AG10803 (cell line): ENCODE data around the gene KCNN2.

Experiments
- DNase-seq: peaks from one replicate; pipeline ENCODE4 v3.0.0; 2010; ENCODE audit warnings: low read depth
- H3K4me3 ChIP-seq: 2 replicates; pipeline ENCODE4 v1.5.1; 2011; ENCODE audit warnings: mild to moderate bottlenecking, low read length, control low read depth
- TF ChIP-seq, protein P1 (sequence below): conservative IDR thresholded peaks from 2 replicates; pipeline ENCODE4 v1.5.1; 2011; ENCODE audit warnings: mild to moderate bottlenecking, low read length, control low read depth, inconsistent platforms

KCNN2 gene

DNA sequence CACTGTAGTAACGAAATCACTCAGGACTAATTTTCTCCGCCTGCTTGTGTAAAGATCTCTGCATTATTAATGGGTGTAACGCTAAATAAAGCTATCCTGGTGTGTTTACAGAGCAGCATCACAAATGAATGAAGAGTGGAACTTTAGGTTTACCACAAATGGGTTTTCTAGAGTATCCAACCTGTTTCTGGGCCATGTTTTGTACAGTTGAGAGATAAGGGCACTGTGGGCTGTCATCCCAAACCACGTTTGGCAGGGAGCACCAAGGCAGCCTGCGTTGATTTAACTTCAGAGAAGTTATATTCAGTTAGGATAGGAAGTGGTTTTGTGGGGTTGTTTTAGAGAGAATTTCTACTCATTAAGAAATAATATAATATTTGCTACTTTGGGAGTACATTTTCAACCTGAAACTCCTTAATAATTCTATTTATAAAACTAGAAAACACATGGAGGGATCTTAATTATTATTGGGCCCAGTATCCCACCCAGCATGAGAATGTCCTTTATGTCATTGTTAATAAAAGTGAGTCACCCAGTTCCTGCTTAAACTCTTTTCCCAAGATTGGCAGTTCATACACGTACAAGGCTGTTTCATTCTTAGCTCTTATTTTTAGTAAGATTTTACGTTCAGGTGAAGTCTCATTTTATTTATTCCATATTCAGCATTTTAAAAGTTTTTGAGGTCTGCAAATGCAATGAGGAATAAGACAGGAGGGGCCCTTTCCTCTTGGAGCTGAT lies 8.0 kb downstream of the KCNN2 start:
- no peak overlapping the region for H3K4me3 ChIP-seq
- no peak for DNase-seq
- TF ChIP-seq, protein P1, sequence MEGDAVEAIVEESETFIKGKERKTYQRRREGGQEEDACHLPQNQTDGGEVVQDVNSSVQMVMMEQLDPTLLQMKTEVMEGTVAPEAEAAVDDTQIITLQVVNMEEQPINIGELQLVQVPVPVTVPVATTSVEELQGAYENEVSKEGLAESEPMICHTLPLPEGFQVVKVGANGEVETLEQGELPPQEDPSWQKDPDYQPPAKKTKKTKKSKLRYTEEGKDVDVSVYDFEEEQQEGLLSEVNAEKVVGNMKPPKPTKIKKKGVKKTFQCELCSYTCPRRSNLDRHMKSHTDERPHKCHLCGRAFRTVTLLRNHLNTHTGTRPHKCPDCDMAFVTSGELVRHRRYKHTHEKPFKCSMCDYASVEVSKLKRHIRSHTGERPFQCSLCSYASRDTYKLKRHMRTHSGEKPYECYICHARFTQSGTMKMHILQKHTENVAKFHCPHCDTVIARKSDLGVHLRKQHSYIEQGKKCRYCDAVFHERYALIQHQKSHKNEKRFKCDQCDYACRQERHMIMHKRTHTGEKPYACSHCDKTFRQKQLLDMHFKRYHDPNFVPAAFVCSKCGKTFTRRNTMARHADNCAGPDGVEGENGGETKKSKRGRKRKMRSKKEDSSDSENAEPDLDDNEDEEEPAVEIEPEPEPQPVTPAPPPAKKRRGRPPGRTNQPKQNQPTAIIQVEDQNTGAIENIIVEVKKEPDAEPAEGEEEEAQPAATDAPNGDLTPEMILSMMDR: no peak

DNA sequence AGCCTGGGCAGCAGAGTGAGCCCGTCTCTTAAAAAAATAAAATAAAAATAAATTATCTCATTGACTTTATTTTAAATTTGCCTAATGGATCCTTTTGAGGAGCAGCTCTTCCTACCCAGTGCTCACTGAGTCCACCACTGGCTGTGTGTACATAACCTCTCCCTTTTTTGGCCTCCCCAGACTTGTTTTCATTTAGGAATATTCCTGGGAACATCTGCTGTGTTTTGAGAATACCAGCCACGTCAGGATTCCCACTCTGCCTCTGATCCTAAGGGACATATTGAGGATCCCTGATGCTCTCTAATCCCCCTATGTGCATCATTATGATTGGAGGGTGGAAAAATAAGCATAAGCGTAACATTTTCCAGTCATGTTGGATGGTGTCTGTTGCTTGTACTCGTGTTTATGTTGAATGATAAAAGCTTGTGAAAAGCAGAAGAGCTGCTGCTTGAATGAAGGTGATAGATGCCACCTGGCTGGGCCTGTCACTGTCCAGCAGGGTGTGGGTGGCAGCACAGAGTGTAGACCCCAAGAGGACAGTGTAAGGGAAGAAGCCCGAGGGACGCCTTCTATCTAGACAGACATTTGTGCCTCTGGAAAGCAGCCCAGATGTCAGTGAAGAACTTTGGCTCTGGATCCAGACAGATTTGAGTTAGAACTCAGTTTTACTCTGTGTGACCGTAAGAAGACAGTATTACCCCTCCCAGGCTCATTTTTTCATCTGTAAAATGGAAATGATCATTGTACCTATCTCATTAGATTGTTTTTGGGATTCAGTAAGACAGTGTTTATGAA lies 15.4 kb downstream of the KCNN2 start:
- TF ChIP-seq, protein P1: no peak
- no peak for DNase-seq
- H3K4me3 ChIP-seq: no peak overlapping the region

DNA sequence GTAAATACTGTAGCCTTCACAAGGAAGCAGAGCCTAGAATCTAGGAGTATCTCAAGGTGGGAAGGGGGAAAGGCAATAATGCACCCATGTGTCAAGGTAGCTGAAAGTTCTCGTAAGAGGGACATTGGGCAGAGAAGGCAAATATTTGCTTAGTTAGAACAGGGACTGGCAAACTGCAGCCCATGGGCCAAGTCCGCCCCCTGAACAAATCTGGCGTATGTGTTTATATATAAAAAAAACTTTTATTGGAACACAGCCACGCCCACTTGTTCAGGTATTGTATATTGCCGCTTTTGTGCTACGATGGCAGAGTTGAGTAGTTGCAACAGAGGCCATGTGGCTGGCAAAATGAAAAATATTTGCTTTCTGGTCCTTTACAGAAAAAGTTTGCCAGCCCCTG lies 16.1 kb downstream of the KCNN2 start:
- no peak overlapping the region for H3K4me3 ChIP-seq
- TF ChIP-seq, protein P1: no peak
- DNase-seq: no peak

DNA sequence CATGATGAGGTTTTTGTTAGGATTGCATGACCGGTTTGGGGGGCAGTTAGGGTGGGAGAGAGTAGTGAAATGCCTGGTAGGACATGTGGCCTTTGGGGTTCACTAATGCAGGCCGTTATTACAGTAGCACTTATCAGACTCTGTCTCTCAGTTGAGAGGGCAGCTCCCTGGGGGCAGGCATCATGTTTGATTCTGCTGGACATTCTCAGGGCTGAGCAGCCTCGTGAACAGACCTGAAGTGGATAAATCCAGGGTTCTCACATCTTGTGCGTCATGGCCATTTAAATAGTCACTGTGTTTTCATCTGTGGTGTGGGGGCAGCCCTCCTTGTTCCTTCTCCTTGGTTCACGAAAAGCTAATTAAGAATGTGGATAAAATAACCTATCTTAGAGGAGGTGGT lies 18.9 kb downstream of the KCNN2 start:
- TF ChIP-seq, protein P1: no peak
- H3K4me3 ChIP-seq: no peak overlapping the region
- DNase-seq: no peak

DNA sequence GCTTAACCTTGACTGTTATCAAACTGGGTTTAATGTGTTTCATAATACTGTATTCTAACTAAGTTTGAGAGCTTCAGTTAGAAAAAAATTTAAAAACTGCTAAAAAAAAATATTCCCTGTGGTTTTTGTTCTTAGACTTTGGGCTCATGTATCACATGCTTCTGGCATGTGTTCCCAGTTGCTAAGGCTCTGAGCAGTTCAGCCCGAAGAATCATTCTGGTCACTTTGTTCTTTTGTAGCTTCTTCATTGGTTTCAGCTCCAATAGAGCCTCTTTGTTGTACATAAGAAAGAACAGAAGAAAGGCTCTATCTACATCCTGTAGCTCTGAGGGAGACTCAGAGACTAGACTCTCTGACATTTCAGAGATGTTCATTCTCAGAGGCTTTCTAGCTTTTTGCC lies 25.6 kb downstream of the KCNN2 start:
- H3K4me3 ChIP-seq: no peak overlapping the region
- DNase-seq: no peak
- TF ChIP-seq, protein P1: no peak

DNA sequence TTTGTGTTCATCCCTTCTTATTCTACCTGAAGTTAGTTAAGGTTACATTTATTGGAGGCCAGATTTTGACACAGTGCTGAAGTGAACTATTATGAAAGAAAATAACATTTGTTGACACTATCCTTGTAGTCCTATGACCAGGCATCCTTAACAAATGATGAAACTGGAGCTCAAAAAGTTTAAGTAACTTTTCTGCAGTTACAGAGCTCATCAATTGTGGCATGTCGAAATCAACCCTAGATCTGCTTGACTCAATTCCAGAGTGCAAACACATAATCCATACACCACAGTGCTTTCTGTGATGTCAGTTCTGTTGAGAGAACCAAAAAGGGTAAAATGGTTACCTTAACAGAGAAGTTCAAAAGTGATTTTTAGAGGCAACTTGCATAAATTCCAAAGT lies 28.6 kb downstream of the KCNN2 start:
- no peak overlapping the region for H3K4me3 ChIP-seq
- TF ChIP-seq, protein P1: no peak
- no peak for DNase-seq

DNA sequence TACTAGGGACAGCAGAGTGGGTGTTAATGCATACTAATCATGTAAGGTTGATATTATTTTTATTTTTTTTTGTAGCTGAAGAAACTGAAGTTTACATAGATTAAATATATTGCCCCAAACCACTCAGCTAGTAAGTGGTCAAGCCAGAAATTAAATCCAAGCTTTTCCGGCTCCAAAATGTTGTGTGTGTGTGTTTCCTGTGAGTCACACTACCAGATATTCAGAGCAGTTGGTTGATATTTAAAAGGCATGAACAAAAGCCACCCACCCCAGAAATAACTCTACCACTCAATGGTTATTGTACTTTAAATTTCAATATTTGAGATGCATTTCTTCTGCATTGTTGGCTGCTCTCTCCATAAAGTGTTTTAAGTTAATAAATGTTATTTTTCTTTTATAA lies 29.5 kb downstream of the KCNN2 start:
- TF ChIP-seq, protein P1: no peak
- H3K4me3 ChIP-seq: no peak overlapping the region
- peak; percentile 3 for DNase-seq
